ENCODE results near the gene SLC30A5. TPM values are rescaled to one million over a fixed set of nuclear protein-coding genes. Genes with fewer than 3 reads are reported as not detected.

Gene SLC30A5
- total RNA-seq, 2 experiments from 2014 or later = 30.2 to 42.6 TPM

DNA sequence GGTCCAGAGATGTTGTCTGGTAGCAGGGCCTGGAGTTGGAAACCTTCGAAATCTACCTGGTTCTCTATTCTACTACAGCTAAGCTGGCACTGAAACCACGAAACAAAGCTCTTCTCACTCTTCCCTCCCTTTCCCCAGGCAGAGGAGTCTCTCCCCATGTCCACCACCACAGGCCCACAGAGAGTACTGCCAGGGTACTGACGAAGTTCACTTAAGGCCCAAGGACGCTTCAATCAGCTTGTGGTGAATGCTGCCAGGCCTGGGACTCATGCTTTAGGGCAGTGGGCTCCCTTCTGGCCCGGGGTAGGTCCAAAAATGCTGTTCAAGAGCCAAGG is 55.8 kb downstream of the SLC30A5 start:
- H3K9me2 ChIP-seq (ENCODE audit: insufficient read depth, low read length) = no peaks in the 10 kb centered on the region
- TF ChIP-seq EZH2phosphoT487 (IDR thresholded peaks at IDR 0.05; ENCODE audit: borderline replicate concordance, low read depth, low read length) (no peak), CTCF (conservative IDR thresholded peaks at IDR 0.05; ENCODE audit: low read length) (no peak)
- no peak overlapping the region for H3K4me2 ChIP-seq (ENCODE audit: low read length)
- intact Hi-C loops (cut with micrococcal nuclease; ENCODE audit: unreplicated experiment) = no loop called here
- no peaks in the 10 kb centered on the region for H3K79me2 ChIP-seq (ENCODE audit: insufficient read depth, low read depth, low read length)
- BruUV-seq (replicated peaks) = no TSS peak
- DNase-seq (ENCODE audit: low spot score) = no peak
- CTCF ChIA-PET (ENCODE audit: unreplicated experiment) = no interaction called here
- H2AFZ ChIP-seq (ENCODE audit: low read length) = no peak overlapping the region
- POLR2A ChIA-PET = interaction anchor here (0.6 kb wide), 2 partner anchors 40 to 200 kb away, joined by 3 read pairs; no protein-coding TSS in a partner anchor
- H3K4me3 ChIP-seq (ENCODE audit: low read depth, low read length, poor library complexity, severe bottlenecking) = no peak overlapping the region
- H3K9me3 ChIP-seq (ENCODE audit: low read length) = no peaks in the 10 kb centered on the region
- H3K27ac ChIP-seq (ENCODE audit: low read depth, low read length, poor library complexity, severe bottlenecking) = no peak overlapping the region
- H3K4me1 ChIP-seq (ENCODE audit: insufficient read depth, low read length, poor library complexity, severe bottlenecking) = no peaks in the 10 kb centered on the region
- H3K36me3 ChIP-seq (ENCODE audit: insufficient read depth, low read length) = no peaks in the 10 kb centered on the region
- H4K20me1 ChIP-seq (ENCODE audit: insufficient read depth, low read length) = no peaks in the 10 kb centered on the region

GRCh38 chr5:69152731-69153130 is 58.9 kb downstream of the SLC30A5 start:
- ChIA-PET POLR2A (no interaction called here), CTCF (ENCODE audit: unreplicated experiment) (no interaction called here)
- Histone ChIP-seq H3K9me2 (ENCODE audit: insufficient read depth, low read length) (no peaks in the 10 kb centered on the region), H3K36me3 (ENCODE audit: insufficient read depth, low read length) (no peaks in the 10 kb centered on the region), H3K4me2 (ENCODE audit: low read length) (no peak overlapping the region), H3K4me1 (ENCODE audit: insufficient read depth, low read length, poor library complexity, severe bottlenecking) (no peaks in the 10 kb centered on the region), H3K4me3 (ENCODE audit: low read depth, low read length, poor library complexity, severe bottlenecking) (no peak overlapping the region), H2AFZ (ENCODE audit: low read length) (no peak overlapping the region), H3K9me3 (ENCODE audit: low read length) (no peaks in the 10 kb centered on the region), H3K27ac (ENCODE audit: low read depth, low read length, poor library complexity, severe bottlenecking) (no peak overlapping the region), H3K79me2 (ENCODE audit: insufficient read depth, low read depth, low read length) (no peaks in the 10 kb centered on the region), H4K20me1 (ENCODE audit: insufficient read depth, low read length) (no peaks in the 10 kb centered on the region)
- intact Hi-C loops (cut with micrococcal nuclease; ENCODE audit: unreplicated experiment) = no loop called here
- no TSS peak for BruUV-seq (replicated peaks)
- no peak for TF ChIP-seq CTCF (conservative IDR thresholded peaks at IDR 0.05; ENCODE audit: low read length)
- TF ChIP-seq EZH2phosphoT487 (IDR thresholded peaks at IDR 0.05; ENCODE audit: borderline replicate concordance, low read depth, low read length) = no peak
- no peak for DNase-seq (ENCODE audit: low spot score)

- Histone ChIP-seq H3K9me2 (ENCODE audit: insufficient read depth, low read length) (no peaks in the 10 kb centered on the region), H3K27ac (ENCODE audit: low read depth, low read length, poor library complexity, severe bottlenecking) (no peak overlapping the region), H2AFZ (ENCODE audit: low read length) (no peak overlapping the region), H3K4me3 (ENCODE audit: low read depth, low read length, poor library complexity, severe bottlenecking) (no peak overlapping the region), H3K4me2 (ENCODE audit: low read length) (no peak overlapping the region), H3K36me3 (ENCODE audit: insufficient read depth, low read length) (no peaks in the 10 kb centered on the region), H4K20me1 (ENCODE audit: insufficient read depth, low read length) (no peaks in the 10 kb centered on the region), H3K9me3 (ENCODE audit: low read length) (no peaks in the 10 kb centered on the region), H3K79me2 (ENCODE audit: insufficient read depth, low read depth, low read length) (no peaks in the 10 kb centered on the region), H3K4me1 (ENCODE audit: insufficient read depth, low read length, poor library complexity, severe bottlenecking) (no peaks in the 10 kb centered on the region)
- no TSS peak for BruUV-seq (replicated peaks)
- DNase-seq (ENCODE audit: low spot score) = no peak
- TF ChIP-seq CTCF (conservative IDR thresholded peaks at IDR 0.05; ENCODE audit: low read length) (no peak), EZH2phosphoT487 (IDR thresholded peaks at IDR 0.05; ENCODE audit: borderline replicate concordance, low read depth, low read length) (no peak)
- CTCF ChIA-PET (ENCODE audit: unreplicated experiment) = no interaction called here
- POLR2A ChIA-PET = interaction anchor here (1.0 kb wide), 1 partner anchor 10 kb away, joined by 3 read pairs; no protein-coding TSS in a partner anchor
- intact Hi-C loops (cut with micrococcal nuclease; ENCODE audit: unreplicated experiment) = no loop called here
Observed at GRCh38 chr5:69156456-69156855, 62.6 kb downstream of the SLC30A5 start.

Measured in OCI-LY7 (cell line).